ENCODE measurements around the gene CHST3.

Gene CHST3

GRCh38 chr10:72014785-72015480, 50.7 kb downstream of the CHST3 start:
- no peaks in the 10 kb centered on the region for H3K4me1 Mint-ChIP-seq (ENCODE audit: low read depth)
- H3K27ac Mint-ChIP-seq: no peak overlapping the region
- no peaks in the 10 kb centered on the region for H3K9me3 Mint-ChIP-seq
- H3K4me3 Mint-ChIP-seq: no peak overlapping the region
- H3K27me3 Mint-ChIP-seq: peaks cover 4% of the 10 kb centered on the region
- H3K36me3 Mint-ChIP-seq (ENCODE audit: low read depth): no peaks in the 10 kb centered on the region

DNA sequence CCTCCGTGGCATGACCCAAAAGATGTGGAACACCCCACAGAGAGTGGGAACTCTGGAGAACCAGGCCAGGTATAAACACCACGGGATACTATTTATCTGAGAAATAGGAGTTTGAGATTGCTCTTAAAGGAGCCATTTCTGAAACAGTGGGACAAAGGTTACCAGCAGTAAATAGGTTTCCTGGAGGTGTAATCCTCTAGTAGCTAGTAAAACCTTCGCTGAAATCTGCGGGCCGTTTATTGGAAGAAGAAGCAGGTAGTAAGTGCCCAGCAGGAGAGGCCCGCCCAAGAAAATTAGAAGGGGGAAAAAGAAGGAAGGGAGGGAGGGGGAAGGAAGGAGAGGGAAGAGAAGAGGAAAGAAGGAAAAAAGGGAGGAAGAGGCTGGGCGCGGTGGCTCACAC, 51.6 kb downstream of the CHST3 start:
- Mint-ChIP-seq H3K27me3 (peaks cover 4% of the 10 kb centered on the region), H3K4me1 (ENCODE audit: low read depth) (no peaks in the 10 kb centered on the region), H3K4me3 (no peak overlapping the region), H3K9me3 (no peaks in the 10 kb centered on the region), H3K27ac (no peak overlapping the region), H3K36me3 (ENCODE audit: low read depth) (no peaks in the 10 kb centered on the region)

DNA sequence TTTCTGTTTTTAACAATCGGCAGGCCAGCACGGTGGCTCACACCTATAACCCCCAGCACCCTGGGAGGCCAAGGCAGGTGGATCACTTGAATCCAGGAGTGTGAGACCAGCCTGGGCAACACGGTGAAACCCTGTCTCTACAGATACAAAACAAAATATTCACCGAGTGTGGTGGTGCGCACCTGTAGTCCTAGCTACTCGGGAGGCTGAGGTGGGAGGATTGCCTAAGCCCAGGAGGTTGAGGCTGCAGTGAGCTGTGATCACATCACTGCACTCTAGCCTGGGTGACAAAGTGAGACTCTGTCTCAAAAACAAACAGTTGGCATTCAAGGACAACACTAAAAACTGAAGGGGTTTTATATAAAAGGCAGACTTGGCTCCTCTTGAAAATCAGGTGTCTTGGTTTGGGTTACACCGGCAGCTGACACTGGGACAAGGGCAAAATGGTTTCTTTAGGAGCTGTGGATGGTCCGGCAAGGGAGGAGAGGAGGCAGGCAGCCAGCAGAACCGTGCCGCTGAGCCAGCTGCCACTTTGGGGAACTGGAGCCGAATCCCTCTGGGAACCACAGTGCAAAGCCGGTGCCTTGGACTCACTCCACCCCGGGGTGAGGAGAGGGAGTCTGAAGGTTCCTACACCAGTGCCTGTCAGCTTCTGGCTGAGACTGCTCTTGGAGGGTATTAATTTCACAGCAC, 52.6 kb downstream of the CHST3 start:
- Mint-ChIP-seq H3K27me3 (peaks cover 4% of the 10 kb centered on the region), H3K36me3 (ENCODE audit: low read depth) (no peaks in the 10 kb centered on the region), H3K4me1 (ENCODE audit: low read depth) (no peaks in the 10 kb centered on the region), H3K4me3 (no peak overlapping the region), H3K27ac (no peak overlapping the region), H3K9me3 (no peaks in the 10 kb centered on the region)

GRCh38 chr10:72019085-72019876, 55.1 kb downstream of the CHST3 start:
- Mint-ChIP-seq H3K27ac (no peak overlapping the region), H3K4me1 (ENCODE audit: low read depth) (no peaks in the 10 kb centered on the region), H3K36me3 (ENCODE audit: low read depth) (no peaks in the 10 kb centered on the region), H3K4me3 (no peak overlapping the region), H3K27me3 (peaks cover 4% of the 10 kb centered on the region), H3K9me3 (no peaks in the 10 kb centered on the region)

DNA sequence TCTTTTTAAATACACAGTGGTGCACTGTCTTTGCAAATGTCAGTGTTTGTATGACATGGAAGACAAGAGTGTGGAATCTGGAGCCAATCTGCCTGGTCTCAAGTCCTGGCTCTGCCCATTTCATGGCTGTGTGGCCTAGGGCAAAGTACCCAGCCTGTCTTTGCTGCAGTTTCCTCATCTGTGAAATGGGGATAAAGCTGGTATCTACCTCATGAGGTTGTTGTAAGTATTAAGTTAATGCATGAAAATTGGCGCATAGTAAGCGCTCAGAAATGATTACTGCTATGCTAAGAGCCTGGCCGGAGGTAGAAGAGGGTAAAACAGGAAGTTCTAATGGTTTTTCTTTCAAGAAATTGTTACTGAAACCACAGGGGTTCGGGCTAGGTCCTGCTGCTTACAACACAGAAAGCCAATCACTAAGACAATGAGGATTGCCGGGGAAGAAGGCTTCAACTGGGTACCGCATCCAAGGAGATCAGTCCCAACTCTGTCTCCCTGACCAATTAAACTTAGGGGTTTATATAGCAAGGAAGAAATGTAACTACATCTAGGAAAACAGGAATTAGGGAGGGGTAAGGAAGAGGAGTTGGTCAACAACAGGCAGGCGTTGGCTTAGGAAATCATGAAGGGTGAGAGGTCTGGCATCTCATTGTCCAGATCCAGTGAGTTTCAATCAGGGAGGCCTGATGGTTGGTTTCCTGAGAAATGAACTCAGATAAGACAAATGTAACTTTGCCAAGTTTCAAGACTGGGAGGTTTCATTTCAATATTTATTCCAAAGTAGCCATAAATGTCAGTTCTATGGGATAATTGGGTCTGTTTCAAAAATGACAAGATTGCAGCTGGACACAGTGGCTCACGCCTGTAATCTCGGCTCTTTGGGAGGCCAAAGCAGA, 57.0 kb downstream of the CHST3 start:
- Mint-ChIP-seq H3K9me3 (no peaks in the 10 kb centered on the region), H3K27me3 (peaks cover 4% of the 10 kb centered on the region), H3K4me3 (no peak overlapping the region), H3K36me3 (ENCODE audit: low read depth) (no peaks in the 10 kb centered on the region), H3K27ac (no peak overlapping the region), H3K4me1 (ENCODE audit: low read depth) (no peaks in the 10 kb centered on the region)

GRCh38 chr10:72022228-72022627, 58.0 kb downstream of the CHST3 start:
- no peaks in the 10 kb centered on the region for H3K9me3 Mint-ChIP-seq
- H3K27me3 Mint-ChIP-seq: peaks cover 4% of the 10 kb centered on the region
- H3K27ac Mint-ChIP-seq: no peak overlapping the region
- no peak overlapping the region for H3K4me3 Mint-ChIP-seq
- peaks cover under 1% of the 10 kb centered on the region for H3K4me1 Mint-ChIP-seq (ENCODE audit: low read depth)
- no peaks in the 10 kb centered on the region for H3K36me3 Mint-ChIP-seq (ENCODE audit: low read depth)

DNA sequence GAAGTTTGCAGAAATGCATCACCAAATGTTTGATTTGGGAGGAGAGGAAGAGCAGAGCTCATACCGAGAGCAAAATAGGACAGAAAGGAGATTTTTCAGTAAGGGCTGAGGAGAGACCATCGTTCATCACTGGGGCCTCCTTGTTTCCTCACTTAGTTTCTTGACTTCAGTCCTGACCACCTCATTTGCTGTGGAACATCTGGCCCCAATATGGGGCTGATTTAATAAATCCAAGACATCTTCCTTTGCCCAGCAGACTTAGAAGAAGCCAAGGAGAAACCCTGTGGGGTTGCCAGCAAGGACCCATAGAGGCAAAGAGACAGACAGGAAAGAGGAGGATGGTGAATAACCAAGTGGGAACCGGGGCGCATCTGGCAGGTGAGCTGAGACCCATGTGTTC, 60.4 kb downstream of the CHST3 start:
- Mint-ChIP-seq H3K36me3 (ENCODE audit: low read depth) (no peaks in the 10 kb centered on the region), H3K9me3 (no peaks in the 10 kb centered on the region), H3K4me1 (ENCODE audit: low read depth) (peaks cover 13% of the 10 kb centered on the region), H3K27ac (no peak overlapping the region), H3K4me3 (no peak overlapping the region), H3K27me3 (no peaks in the 10 kb centered on the region)

DNA sequence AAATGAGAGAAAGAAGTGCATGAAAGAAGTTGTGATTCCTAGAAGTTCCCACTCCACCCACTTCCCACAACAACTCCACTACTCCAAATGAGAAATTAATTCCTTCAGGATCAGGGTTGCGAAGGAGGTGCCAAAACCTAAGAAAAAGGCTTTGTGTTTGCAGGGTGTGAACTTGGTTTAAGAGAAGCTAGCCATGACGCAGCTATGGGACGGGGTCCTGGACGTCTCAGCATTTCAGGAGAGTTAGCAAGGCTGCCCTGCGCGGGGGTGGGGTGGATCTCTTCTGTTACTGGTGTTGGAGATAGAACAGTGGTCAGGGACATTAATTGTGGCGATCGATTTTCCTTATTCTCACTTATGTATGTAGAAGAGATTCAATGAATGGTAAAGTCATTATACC, 61.2 kb downstream of the CHST3 start:
- H3K4me3 Mint-ChIP-seq: no peak overlapping the region
- H3K9me3 Mint-ChIP-seq: no peaks in the 10 kb centered on the region
- H3K27me3 Mint-ChIP-seq: no peaks in the 10 kb centered on the region
- H3K36me3 Mint-ChIP-seq (ENCODE audit: low read depth): no peaks in the 10 kb centered on the region
- no peak overlapping the region for H3K27ac Mint-ChIP-seq
- H3K4me1 Mint-ChIP-seq (ENCODE audit: low read depth): peaks cover 13% of the 10 kb centered on the region

GRCh38 chr10:72025832-72026231, 61.6 kb downstream of the CHST3 start:
- no peak overlapping the region for H3K4me3 Mint-ChIP-seq
- H3K27ac Mint-ChIP-seq: no peak overlapping the region
- no peaks in the 10 kb centered on the region for H3K27me3 Mint-ChIP-seq
- peaks cover 13% of the 10 kb centered on the region for H3K4me1 Mint-ChIP-seq (ENCODE audit: low read depth)
- no peaks in the 10 kb centered on the region for H3K36me3 Mint-ChIP-seq (ENCODE audit: low read depth)
- no peaks in the 10 kb centered on the region for H3K9me3 Mint-ChIP-seq

DNA sequence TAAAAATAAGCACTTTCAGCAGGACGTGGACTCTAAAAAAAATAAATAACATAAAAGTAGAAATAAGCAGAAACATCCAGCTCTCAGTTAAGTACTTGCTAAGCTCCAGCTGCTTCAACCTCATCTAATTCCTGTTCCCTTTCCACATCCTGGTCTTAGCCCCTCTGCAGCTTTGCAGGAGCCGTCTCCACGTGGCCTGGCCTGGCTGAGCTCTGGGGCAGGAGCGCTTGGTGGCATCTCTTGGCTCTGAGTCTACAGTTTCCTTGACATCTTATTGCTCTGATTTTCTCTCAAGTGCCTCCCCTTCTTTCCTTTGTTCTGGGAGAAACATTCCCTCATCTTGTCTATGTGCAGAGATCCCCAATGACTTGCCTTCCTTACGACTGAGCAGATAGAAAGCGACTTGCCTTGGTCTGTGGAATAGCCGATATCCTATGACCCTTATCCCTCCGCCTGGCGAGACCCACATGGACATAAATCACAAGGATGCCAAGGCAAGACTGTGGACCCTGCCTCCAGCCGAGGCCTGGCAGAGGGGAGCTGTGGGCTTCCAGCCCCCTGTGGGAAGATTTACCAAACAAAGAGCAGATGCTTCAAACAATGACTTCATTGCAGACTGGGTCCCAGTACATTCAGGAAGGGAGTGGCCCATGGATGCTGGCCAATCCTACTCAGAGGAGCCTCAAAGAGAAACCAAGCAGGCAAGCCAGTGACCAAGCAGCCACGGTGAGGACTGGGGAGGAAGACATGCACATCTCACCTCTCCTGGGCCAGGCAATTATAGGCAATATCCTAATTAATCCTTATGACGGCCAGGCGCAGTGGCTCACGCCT, 62.3 kb downstream of the CHST3 start:
- Mint-ChIP-seq H3K27ac (no peak overlapping the region), H3K36me3 (ENCODE audit: low read depth) (no peaks in the 10 kb centered on the region), H3K27me3 (peaks cover under 1% of the 10 kb centered on the region), H3K4me3 (no peak overlapping the region), H3K4me1 (ENCODE audit: low read depth) (peaks cover 13% of the 10 kb centered on the region), H3K9me3 (no peaks in the 10 kb centered on the region)

- no peak overlapping the region for H3K27ac Mint-ChIP-seq
- peaks cover 5% of the 10 kb centered on the region for H3K27me3 Mint-ChIP-seq
- peaks cover 13% of the 10 kb centered on the region for H3K4me1 Mint-ChIP-seq (ENCODE audit: low read depth)
- H3K9me3 Mint-ChIP-seq: no peaks in the 10 kb centered on the region
- no peaks in the 10 kb centered on the region for H3K36me3 Mint-ChIP-seq (ENCODE audit: low read depth)
- no peak overlapping the region for H3K4me3 Mint-ChIP-seq
These were observed 63.3 kb downstream of the CHST3 start for GRCh38 chr10:72027498-72027897.

DNA sequence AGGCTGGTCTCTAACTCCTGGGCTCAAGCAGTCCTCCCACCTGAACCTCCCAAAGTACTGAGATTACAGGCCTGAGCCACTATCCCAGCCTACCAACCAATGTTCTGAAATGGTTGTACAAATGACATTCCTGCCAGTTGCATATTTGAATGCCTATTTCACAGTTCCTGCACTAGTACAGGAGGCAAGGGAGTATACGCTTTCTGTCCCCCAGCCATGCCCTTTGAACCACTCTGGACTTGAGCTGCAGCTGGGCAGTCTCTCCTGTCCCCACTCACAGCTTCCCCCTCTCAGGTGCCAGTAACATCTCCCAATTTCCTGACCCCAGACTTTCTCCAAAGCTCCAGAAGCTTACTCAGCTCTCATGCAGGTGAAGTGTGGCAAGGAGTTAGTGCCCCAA, 65.2 kb downstream of the CHST3 start:
- H3K36me3 Mint-ChIP-seq (ENCODE audit: low read depth): no peaks in the 10 kb centered on the region
- H3K4me1 Mint-ChIP-seq (ENCODE audit: low read depth): peaks cover 13% of the 10 kb centered on the region
- H3K27me3 Mint-ChIP-seq: peaks cover 5% of the 10 kb centered on the region
- no peak overlapping the region for H3K27ac Mint-ChIP-seq
- no peaks in the 10 kb centered on the region for H3K9me3 Mint-ChIP-seq
- H3K4me3 Mint-ChIP-seq: no peak overlapping the region

- Mint-ChIP-seq H3K27ac (no peak overlapping the region), H3K36me3 (ENCODE audit: low read depth) (no peaks in the 10 kb centered on the region), H3K4me1 (ENCODE audit: low read depth) (peaks cover 13% of the 10 kb centered on the region), H3K9me3 (no peaks in the 10 kb centered on the region), H3K4me3 (no peak overlapping the region), H3K27me3 (peaks cover 5% of the 10 kb centered on the region)
These were observed 66.8 kb downstream of the CHST3 start for GRCh38 chr10:72030762-72031543.

Data from stimulated activated naive CD8-positive, alpha-beta T cell treated with anti-CD3 and anti-CD28 coated beads, Interleukin-15, Interleukin-2, amounts not matched to agents 100 ng/mL and 50 ng/mL, for 24 hours (primary cell).